Superior temporal gyrus (tissue), 1 donor: ENCODE measurements around the gene TFDP1.
"Not testable (repeated sequence)": the region's sequence is repeated elsewhere in the genome, so short reads cannot be mapped to it uniquely, and the experiment has no call there.

Experiments
- DNase-seq: peaks from one replicate; pipeline ENCODE4 v3.0.0-alpha.2; 2016; ENCODE audit errors: extremely low spot score

Gene TFDP1

GRCh38 chr13:113567681-113568080 lies 16.9 kb upstream of the TFDP1 start:
- no peak for DNase-seq

GRCh38 chr13:113573065-113573464 lies 11.5 kb upstream of the TFDP1 start:
- DNase-seq = no peak

GRCh38 chr13:113576597-113576996 lies 8.0 kb upstream of the TFDP1 start:
- DNase-seq = no peak

- no peak for DNase-seq
These were observed 6.6 kb upstream of the TFDP1 start for GRCh38 chr13:113577881-113578435.

GRCh38 chr13:113579686-113580085 lies 4.9 kb upstream of the TFDP1 start:
- no peak for DNase-seq

- DNase-seq = no peak
These were observed 2.7 kb upstream of the TFDP1 start for GRCh38 chr13:113581871-113582270.

GRCh38 chr13:113582841-113583631 lies 1.5 kb upstream of the TFDP1 start:
- DNase-seq = no peak

- DNase-seq = no peak
These were observed 518 bp downstream of the TFDP1 start for GRCh38 chr13:113584870-113585671.

GRCh38 chr13:113585896-113586295 lies 1.3 kb downstream of the TFDP1 start:
- no peak for DNase-seq

GRCh38 chr13:113586661-113587479 lies 2.3 kb downstream of the TFDP1 start:
- DNase-seq = no peak

- no peak for DNase-seq
These were observed 4.0 kb downstream of the TFDP1 start for GRCh38 chr13:113588394-113589111.

- no peak for DNase-seq
These were observed 4.9 kb downstream of the TFDP1 start for GRCh38 chr13:113589251-113589960.

GRCh38 chr13:113589961-113590339 lies 5.4 kb downstream of the TFDP1 start:
- DNase-seq = no peak

GRCh38 chr13:113591750-113592149 lies 7.2 kb downstream of the TFDP1 start:
- no peak for DNase-seq

- no peak for DNase-seq
These were observed 8.0 kb downstream of the TFDP1 start for GRCh38 chr13:113592571-113592970.

GRCh38 chr13:113594066-113594821 lies 9.7 kb downstream of the TFDP1 start:
- DNase-seq = not testable (repeated sequence)

- no peak for DNase-seq
These were observed 10.6 kb downstream of the TFDP1 start for GRCh38 chr13:113595131-113595530.

- DNase-seq = no peak
These were observed 12.0 kb downstream of the TFDP1 start for GRCh38 chr13:113596321-113597200.
